GM21447 (cell line): ENCODE results near the gene PWP2.
A peak's percentile ranks its signal among the peaks of the same experiment; 100 is the strongest.

Experiments
- ATAC-seq: cut with Tn5 transposase; IDR thresholded peaks from one replicate; pipeline ENCODE4 v1.9.1; 2021; ENCODE audit not compliant: unreplicated experiment

PWP2 gene

DNA sequence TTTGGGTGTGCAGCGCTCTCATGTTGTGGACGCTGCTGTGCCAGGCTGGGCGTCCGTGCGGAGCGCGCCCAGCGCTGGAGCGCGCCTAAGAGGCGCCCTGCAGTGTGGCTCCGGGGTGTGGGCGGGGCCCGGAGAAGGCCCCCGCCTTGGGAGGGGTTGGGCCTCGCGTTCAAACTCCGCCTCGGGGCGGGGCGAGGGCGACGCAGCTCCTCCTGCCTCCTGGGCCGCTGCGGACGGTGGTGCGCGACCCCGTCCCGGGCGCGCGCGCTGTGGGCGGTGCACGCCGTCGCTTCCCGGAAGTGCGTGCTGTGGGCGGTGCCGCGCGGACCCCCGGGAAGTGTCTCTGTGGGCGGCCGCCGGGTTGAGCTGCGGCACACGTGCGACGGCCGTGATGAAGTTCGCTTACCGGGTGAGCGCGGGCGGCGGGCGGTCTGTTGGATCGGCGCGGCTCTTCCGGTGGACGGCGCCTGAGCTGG, at the start of gene PWP2:
PWP2 (plus strand) TSS at position 374 of the 476 bp plus-strand sequence; CDS start at position 392, 18 bp downstream.
- peak; percentile 81 for ATAC-seq

DNA sequence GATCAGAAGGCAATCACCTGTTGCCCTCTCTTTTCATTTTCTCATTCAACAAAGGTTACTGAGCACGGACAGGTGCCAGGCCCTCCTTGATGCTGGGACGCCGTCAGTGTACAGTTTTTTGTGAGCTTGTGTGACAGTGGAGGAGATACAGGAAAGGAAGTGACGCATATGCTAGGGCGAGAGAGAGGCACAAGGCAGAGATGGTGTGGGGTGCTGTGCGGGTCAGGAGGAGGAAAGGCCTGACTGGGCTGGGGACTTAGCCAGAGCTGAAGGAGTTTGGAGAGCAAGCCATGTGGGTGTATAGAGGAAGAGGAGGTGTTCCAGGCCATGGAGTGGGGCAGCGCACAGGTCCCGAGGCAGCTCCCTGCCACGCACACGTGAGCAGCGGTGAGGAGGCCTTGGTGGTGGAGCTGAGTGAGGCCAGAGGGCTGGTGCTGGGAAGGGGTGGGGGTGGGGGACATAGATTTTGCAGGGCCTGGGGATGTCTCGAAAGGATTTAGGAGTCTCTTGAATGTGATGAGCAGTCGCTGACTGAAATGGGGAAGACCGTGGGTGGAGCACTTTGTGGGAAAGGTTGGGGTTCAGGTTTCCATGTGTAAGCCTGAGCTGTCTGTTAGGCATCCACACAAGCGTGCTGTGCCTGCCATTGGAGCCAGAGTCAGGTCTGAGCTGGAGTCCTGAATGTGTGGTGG, 49.1 kb upstream of the PWP2 start:
- no peak for ATAC-seq

DNA sequence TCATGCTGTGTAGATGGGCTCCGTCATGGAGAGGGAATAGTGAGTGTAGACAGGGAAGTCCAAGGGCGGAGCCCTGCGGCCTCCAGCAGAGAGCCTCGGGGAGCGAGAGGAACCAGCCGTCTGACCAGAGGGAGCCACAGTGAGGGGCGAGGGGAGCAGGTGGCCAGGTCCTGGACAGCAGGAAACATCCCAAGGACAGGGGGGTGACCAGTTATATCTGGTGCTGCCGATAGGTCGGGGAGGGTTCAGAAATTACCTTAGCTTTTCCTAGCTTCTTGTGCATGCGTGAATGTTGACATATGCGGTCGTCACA, 48.6 kb upstream of the PWP2 start:
- no peak for ATAC-seq

DNA sequence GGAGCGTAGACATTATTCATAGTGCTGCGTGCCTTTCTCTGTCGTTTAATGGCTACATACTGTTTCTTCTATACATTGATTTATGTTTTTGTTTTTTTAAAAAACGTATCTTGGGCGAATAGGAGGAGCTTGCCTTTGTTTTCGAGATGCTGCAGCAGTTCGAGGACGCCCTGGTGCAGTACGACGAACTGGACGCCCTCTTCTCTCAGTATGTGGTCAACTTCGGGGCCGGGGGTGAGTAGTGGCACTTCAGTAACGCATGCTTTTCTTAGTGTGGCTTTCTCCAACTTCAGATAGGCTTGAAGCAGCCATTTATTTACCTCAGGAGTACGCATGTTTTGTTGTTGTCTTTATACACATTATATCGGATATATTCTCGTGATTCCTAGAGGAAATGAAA, 48.2 kb upstream of the PWP2 start:
- ATAC-seq, result no peak

DNA sequence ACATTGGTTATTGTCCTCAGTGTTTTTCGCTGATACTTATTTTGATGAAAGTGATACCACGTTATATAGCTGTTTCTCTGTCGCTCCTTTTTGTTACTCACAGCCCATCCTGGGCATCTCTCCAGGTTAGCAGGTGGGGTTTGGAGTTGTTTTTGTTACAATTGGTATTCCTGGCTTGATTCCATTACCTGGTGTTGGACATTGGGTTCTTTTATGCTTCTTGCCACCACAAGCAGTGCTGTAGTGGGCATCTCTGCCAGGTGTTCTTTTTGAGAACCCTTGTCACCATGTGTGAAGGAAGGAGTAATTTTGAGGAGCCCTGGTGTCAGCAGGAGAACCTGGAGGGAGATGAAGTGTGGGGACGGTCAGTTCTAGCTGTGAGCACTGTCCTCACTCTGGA, 47.5 kb upstream of the PWP2 start:
- no peak for ATAC-seq

DNA sequence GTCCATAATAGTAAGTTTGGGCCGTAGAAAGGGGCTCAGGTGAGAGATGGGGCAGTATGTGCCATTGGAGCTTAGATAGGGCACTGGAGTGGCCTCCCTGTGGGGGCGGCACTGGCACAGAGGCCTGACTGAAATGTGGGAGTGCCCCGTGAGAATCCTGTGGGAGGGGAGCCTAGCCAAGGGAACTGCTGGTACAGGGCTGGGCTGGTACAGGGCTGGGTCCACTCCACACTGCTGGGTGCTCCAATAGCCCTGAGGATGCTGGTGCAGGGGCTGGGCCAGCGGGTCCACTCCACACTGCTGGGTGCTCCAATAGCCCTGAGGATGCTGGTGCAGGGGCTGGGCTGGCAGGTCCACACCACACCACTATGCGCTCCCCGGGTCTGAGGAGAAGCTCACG, 44.8 kb upstream of the PWP2 start:
- ATAC-seq, result no peak

DNA sequence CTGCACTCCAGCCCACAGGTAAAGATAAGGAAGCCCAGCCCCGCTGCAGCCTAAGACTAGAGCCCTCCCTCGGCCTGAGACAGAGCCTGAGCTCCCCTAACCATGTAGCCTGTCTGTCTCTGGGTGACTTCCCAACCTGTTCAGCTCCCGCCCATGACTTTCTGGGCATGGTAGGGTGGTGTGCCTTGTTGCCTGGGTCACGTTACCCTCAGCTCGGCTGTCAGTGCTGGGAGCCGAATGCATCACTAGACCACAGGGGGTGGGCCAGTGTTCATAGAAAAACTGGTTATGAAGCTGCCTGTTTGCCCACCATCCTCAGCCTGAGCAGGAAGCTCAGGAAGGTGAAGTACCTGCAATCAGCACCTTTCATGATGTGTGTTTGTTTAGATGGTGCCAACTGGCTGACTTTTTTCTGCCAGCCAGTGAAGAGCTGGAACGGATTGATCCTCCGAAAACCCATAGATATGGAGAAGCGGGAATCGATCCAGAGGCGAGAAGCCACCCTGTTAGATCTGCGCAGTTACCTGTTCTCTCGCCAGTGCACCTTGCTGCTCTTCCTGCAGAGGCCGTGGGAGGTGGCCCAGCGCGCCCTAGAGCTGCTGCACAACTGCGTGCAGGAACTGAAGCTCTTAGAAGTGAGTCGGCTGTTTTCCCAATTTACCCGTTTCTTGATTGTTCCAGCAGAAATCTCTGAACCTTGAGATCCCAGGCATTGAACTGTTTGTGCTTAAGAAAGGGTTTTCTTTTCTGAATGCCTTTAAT, 43.9 kb upstream of the PWP2 start:
- no peak for ATAC-seq

DNA sequence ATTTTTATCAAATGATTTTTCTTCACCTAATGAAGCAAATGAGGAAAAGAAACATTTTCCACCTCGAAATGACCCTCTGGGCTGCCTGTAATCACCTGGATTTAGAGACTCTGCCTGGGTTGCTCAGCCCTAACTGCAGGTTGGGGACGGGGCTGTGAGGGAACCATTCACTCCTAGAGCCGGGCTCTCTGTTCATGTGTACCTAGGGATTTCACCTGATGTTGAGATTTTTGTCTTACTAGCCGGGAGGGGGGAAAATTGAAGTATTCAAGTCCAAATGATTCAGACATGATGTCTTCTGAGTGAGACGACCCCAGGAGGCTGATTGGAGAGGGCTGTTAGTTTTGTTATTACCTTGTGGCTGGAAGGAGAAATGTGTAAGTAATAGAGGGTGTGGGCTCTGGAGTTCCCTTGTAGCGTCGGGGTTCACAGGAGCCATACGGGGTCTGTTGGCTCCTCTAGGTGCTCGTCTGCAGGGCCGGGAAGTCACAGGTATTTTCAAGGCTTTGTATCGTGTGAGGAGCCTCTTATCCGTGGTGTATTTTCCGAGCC, 42.3 kb upstream of the PWP2 start:
- no peak for ATAC-seq

DNA sequence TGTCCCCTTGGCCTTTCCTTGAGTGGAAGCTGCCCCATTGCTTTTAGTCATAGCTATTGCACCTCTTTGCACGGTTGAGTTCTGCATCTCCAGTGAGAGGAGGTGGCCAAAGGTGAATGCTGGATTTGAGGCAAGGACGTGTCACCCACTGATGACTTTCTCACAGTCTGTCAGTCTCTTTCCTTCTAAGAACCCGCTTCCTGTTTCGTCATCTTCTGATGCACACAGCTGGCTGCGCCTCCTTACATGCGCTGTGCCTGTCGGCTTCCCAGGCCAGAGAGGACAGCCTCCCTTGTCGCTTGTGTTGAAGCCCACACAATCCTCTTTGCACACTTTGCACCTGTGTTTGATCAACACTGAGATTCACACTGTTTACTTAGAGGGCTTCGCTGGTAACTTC, 41.8 kb upstream of the PWP2 start:
- ATAC-seq, result no peak

DNA sequence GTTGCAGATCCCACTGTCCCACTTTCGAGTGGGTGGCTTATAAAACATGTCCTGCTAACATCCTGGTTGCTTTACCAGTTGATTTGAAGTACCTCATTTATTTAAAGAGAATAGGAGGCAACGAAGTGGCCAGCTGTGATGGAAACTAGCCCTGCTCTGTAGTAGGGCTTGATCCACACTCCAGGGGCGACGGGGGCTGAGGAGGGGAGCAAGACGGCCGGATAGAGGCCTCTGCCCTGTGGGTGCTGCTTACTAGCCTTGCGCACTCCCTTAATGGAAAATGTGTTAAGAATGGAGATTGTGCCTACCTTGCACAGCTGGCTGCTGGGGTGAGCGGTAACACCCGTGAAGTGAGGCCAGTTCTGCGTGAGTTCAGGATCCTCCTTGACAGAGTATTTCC, 41.1 kb upstream of the PWP2 start:
- no peak for ATAC-seq

DNA sequence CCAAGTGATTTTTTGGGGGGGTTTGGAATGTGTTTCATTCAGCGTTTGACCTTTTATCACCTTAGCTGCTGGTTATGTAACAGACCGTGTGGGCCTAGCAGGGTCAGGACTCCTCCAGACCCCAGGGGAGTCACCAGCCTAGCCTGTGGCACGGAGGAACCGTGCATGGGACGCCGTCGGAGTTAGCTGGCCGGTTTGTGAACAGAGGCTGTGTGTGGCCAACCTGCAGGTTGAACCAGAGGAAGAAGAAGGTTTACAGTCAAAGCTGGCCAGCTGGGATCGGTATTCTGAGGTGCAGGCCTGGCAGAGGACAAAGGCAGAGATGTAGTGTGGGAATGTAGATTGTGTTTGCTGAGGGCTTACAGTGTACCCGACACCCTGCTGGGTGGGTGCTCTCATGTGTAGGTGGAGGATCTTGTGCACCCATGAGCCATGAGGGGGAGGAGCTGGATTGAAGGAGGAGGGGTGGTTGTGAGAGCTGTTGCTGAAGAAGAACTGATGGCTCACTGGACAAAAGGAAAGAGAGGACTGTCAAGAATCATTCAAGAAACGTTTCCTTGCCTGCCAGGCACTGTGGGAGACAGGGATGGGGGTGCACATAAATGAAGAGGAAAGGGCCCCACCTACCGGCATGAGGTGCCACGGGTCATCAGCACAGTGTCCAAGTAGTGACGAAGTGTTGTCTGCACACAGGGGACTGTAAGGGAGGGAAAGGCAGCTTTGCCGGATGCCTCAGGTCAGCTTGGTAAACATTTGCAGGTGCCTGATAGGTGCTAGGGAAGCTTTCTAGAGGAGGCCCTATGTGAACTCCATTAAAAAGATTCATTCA, 40.0 kb upstream of the PWP2 start:
- no peak for ATAC-seq

DNA sequence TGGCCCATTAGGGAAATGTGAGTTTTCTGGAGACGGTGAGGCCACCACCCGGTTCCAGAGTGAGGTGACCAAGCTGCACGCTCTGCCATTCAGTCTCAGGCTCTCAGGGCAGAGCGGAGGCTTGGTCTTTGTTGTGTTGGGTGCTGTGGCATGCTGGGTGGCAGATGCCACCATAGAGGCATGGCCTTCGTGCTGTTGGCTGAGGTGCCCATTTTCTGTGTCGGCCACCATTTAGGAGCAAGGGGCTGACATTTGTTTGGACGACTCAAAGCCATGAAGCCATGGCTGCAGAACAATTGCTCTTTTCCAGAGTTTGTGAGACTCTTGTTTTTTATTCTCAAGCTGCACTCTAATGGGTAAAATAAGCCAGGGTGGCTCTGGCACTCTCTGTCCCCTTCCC, 36.8 kb upstream of the PWP2 start:
- ATAC-seq, result no peak

DNA sequence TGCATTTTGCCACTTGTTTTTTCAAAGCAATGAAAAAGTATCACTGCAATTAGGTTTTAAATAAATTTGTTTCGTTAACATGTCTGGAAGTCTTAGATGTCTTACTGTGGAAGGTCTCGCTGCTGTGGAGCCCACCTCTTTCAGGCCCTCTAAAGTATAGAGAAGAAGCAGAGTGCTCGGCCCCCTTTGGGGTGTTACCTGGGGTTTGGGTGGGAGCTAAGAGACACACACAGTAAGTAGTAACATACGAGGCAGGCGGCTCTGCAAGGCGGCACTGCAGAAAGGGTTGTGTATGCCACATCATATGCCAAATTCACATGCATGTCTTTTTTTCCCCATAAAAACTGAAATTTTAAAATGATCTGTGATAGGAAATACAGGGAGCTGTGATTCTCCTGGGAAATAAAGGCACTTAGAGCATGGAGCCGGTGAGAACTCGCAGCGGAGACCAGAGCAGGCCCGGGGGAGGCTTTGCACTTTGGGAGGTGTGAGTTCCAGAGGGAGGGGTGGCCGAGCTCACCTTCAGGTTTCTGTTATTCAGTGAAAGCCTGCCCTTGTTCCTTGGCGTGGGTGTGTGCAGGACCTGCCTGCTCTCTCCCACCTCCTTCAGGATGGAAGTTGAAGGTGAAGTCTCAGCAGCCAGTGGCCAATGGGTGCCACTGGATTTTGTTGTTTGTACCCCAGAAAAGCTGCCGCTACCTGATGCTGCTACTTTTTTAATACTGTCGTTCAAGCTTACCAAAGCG, 35.7 kb upstream of the PWP2 start:
- no peak for ATAC-seq

DNA sequence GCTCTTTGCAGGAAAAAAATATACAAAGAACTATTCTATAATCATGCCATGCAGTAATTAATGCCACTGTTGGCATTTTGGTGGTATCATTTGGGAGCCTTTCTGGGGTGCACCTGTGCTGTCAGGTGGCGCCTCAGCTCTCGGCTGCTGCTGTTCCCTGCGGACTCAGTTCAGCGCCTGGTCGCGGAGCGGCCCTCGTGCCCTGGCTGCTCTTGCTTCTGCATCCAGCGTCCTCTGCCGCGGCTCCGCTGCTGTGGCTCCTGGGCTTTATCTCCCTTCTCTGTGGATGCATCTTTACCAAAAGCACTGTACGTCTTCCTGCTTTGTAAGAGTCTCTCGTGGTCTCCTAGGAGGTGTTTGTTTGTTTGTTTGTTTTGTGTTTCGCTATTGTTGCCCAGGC, 35.1 kb upstream of the PWP2 start:
- ATAC-seq, result no peak

DNA sequence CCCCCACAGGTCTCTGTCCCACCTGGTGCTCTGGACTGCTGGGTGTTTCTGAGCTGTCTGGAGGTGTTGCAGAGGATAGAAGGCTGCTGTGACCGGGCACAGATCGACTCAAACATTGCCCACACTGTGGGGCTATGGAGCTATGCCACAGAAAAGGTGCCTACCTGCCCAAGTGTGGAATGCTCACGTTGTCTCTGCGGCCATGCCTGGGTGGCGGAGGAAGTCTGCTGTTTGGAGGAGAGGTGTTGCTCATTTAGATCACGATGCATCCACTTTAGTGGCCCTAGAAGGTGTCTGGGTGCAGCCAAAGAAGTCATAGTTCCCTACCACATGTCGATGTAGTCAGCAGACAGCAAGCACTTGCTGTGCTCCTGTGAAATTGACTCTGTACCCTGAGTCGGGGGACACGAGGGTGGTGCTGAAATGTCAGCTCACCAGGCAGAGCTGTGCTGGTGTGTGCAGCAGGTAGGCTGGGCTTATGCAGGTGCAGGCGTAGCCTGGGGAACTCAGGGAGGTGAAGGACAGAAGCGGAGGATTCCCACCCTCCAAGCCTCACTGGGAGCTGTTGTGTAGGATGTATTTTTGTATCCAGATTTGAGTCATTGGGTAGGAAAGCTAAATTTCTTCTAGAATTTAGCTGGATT, 32.8 kb upstream of the PWP2 start:
- ATAC-seq, result no peak

DNA sequence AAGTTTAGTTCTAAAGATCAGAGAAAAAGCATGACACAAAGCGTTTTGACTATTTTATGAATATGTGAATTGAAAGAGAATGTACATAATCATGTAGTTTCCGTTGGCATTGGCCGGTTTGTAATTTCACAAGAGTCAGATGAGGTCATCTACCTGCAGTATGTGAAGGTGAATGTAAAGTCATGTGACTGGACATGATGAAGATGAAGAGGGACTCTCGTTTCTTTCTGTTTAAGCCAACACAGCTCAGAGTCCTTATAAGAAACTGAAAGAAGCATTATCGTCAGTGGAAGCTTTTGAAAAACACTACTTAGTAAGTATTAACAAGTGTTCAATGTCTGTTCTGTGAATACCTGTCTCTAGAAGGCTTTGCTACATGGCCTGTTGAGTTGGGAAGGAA, 30.9 kb upstream of the PWP2 start:
- no peak for ATAC-seq

DNA sequence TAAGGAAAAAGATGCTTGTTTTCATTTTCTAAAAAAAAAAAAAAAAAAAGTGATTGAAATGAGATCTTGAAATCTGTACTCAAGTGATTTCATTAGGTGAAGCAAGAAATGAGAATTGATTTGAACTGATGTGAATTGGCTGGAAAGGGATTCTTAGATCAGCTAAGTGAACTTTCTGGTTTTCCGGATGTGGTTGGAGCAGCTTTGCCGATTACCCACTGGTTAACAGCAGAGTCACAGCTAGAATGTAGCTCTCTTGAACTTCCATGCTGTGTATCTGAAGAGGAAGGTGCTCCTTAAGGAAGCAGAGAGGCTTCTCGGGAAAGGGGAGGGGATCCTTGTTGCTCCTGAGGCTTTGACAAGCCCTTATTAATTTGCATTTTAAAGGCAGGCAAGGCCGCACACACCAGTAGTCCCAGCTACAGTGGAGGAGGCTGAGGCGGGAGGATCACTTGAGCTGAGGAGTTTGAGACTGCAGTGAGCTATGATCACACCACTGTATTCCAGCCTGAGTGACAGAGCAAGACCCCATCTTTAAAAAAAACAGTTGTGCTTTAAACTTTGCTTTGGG, 28.7 kb upstream of the PWP2 start:
- no peak for ATAC-seq

DNA sequence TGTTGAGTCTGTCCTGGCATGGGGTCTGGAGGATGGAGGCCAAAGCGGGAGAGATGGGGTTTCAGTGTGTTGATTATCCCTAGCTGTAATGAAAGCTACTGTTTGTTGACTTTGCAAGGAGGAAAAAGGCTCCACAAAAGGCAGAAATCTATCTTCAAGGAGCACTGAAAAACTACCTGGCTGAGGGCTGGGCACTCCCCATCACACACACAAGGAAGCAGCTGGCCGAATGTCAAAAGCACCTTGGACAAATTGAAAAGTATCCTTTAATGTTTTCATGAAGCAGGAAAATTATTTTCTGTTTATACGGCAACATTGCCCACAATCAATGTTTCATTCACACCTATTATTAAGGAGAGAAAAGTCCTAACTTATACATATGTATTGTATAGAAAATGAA, 27.8 kb upstream of the PWP2 start:
- no peak for ATAC-seq

DNA sequence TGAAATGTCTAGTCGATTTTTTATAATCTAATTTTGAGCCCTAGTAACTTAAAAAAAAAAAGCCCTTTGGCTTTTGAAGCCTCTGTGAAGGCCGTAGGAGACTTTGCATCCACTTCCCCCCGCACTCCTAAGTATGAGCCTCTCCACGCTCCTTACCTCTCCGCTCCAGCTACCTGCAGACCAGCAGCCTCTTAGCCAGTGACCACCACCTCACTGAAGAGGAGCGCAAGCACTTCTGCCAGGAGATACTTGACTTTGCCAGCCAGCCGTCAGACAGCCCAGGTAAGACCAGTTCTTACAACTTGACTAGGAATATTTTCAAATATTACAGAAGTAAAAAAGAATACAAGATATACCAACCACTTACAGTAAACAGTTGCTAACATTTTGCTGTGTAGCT, 27.4 kb upstream of the PWP2 start:
- ATAC-seq, result no peak
